HepG2 (cell line): ENCODE results near the gene PPFIA3. TPM values are rescaled to one million over a fixed set of nuclear protein-coding genes. Genes with fewer than 3 reads are reported as not detected.

Experiments
- ATAC-seq: fragments of 200-7000 bp; cut with Tn5 transposase; 3 replicates; pipeline ENCODE4 v1.9.1; 2020; ENCODE audit warnings: mild to moderate bottlenecking, moderate library complexity
- BruUV-seq: library from RNA; stranded (reverse); fragments of 400-500 nt; replicated peaks from 2 replicates; lab custom pipeline; 2021; lab: Mats Ljungman, UMichigan
- CTCF ChIA-PET: fragments of 300-600 bp; formaldehyde crosslinking; extraction: SDS; loops from one replicate; lab custom pipeline; 2021; ENCODE audit warnings: low total read pairs, inconsistent platforms, low intra/inter-chr PET ratio; lab: Yijun Ruan, JAX
- POLR2A ChIA-PET: fragments of 350-600 bp; sonication (Branson Sonifier 250); formaldehyde crosslinking; loops from one replicate; lab custom pipeline; 2020; ENCODE audit warnings: antibody characterized with exemption, inconsistent platforms; lab: Yijun Ruan, JAX
- DNase-seq: peaks from one replicate; pipeline ENCODE4 v3.0.0-alpha.2; 2015; ENCODE audit warnings: low spot score
- FAIRE-seq: peaks from 3 replicates; lab custom pipeline; 2011; peaks lifted over from hg19 to GRCh38; lab: Jason Lieb, UNC
- H2AFZ ChIP-seq: one replicate; pipeline ENCODE4 v1.6.1; 2011; ENCODE audit warnings: low read length, inconsistent platforms
- H3K27ac ChIP-seq: fragments of 300-600 bp; 3 replicates; pipeline ENCODE4 v1.8.0; 2011; ENCODE audit warnings: mixed run types, mild to moderate bottlenecking, mixed read lengths, low read length, inconsistent platforms; ENCODE audit not compliant: insufficient read depth; ENCODE audit errors: extremely low read length
- H3K27me3 ChIP-seq, 2 experiments: fragments of 200-600 bp in 1 of 2; 2 replicates in 1 of 2; 3 replicates in 1 of 2; pipeline versions ENCODE4 v1.6.0 to v1.8.0; 2011; ENCODE audit warnings: low read length in 2 of 2, mild to moderate bottlenecking in 2 of 2, moderate library complexity in 2 of 2, inconsistent platforms in 1 of 2; ENCODE audit not compliant: insufficient read depth in 2 of 2, control insufficient read depth in 1 of 2
- H3K36me3 ChIP-seq, 2 experiments: fragments of 200-600 bp in 1 of 2; replicated peaks in 1 of 2; 2 replicates in 1 of 2; 3 replicates in 1 of 2; pipeline versions ENCODE4 v1.5.1 to v1.8.0; 2011; ENCODE audit warnings: low read length in 2 of 2, inconsistent platforms in 1 of 2; ENCODE audit not compliant: insufficient read depth in 2 of 2, control insufficient read depth in 1 of 2
- H3K4me1 ChIP-seq: 2 replicates; pipeline ENCODE4 v1.5.1; 2012; ENCODE audit warnings: low read length, inconsistent platforms; ENCODE audit not compliant: insufficient read depth
- H3K4me2 ChIP-seq: 2 replicates; pipeline ENCODE4 v1.6.0; 2011; ENCODE audit warnings: low read depth, low read length, inconsistent platforms
- H3K4me3 ChIP-seq, 3 experiments: fragments of 200-600 bp in 1 of 3; sonication (generic), shearing (Covaris generic) in 1 of 3; replicated peaks in 1 of 3; 2 replicates each; pipeline ENCODE4 v1.5.1; 2011 to 2016; ENCODE audit warnings: low read length in 3 of 3, inconsistent platforms in 2 of 3, low read depth in 2 of 3, mild to moderate bottlenecking in 2 of 3, control low read depth in 1 of 3, mixed read lengths in 1 of 3; ENCODE audit not compliant: insufficient read depth in 1 of 3
- H3K79me2 ChIP-seq: one replicate; pipeline ENCODE4 v1.6.1; 2011; ENCODE audit warnings: low read length, inconsistent platforms; ENCODE audit not compliant: insufficient read depth
- H3K9ac ChIP-seq: 2 replicates; pipeline ENCODE4 v1.6.0; 2011; ENCODE audit warnings: mild to moderate bottlenecking, low read depth, low read length, inconsistent platforms; ENCODE audit not compliant: insufficient read depth
- H3K9me3 ChIP-seq: 2 replicates; pipeline ENCODE4 v1.5.1; 2012; ENCODE audit warnings: mild to moderate bottlenecking, low read length
- H4K20me1 ChIP-seq: 2 replicates; pipeline ENCODE4 v1.6.0; 2011; ENCODE audit warnings: inconsistent platforms, mild to moderate bottlenecking, low read length, moderate library complexity; ENCODE audit not compliant: insufficient read depth
- DR1 ChIP-seq: sonication (generic); formaldehyde crosslinking; IDR thresholded peaks from 2 replicates; pipeline ENCODE4 v1.8.0; 2021; ENCODE audit warnings: mild to moderate bottlenecking, missing genetic modification reagents, inconsistent platforms
- HNF1B ChIP-seq: sonication (generic); formaldehyde crosslinking; IDR thresholded peaks from 2 replicates; pipeline ENCODE4 v1.5.1; 2020; ENCODE audit warnings: mild to moderate bottlenecking, moderate library complexity, missing genetic modification reagents
- HOXA5 ChIP-seq: sonication (generic); formaldehyde crosslinking; IDR thresholded peaks from 2 replicates; pipeline ENCODE4 v1.4.0; 2020; ENCODE audit warnings: missing genetic modification reagents
- KAT7 ChIP-seq: IDR thresholded peaks from 2 replicates; pipeline ENCODE4 v1.6.1; 2018; ENCODE audit warnings: borderline replicate concordance, missing compliant biosample characterization
- KLF16 ChIP-seq, 2 experiments: sonication (generic) in 1 of 2; formaldehyde crosslinking in 1 of 2; IDR thresholded peaks; 2 replicates each; pipeline versions ENCODE4 v1.6.1 to v1.8.0; 2016 to 2023; ENCODE audit warnings: missing genetic modification reagents in 2 of 2, missing compliant biosample characterization in 1 of 2
- NFKBIZ ChIP-seq: IDR thresholded peaks from 2 replicates; pipeline ENCODE4 v1.6.1; 2018; ENCODE audit warnings: missing genetic modification reagents, missing compliant biosample characterization
- TBP ChIP-seq: sonication (generic); formaldehyde crosslinking; IDR thresholded peaks from 2 replicates; pipeline ENCODE4 v1.5.0; 2020; ENCODE audit warnings: missing genetic modification reagents
- ZEB1 ChIP-seq: IDR thresholded peaks from 2 replicates; pipeline ENCODE4 v1.6.1; 2012; ENCODE audit warnings: mild to moderate bottlenecking, low read depth, inconsistent platforms; ENCODE audit not compliant: insufficient replicate concordance
- ZFY ChIP-seq: sonication (generic); formaldehyde crosslinking; IDR thresholded peaks from 2 replicates; pipeline ENCODE4 v1.4.0; 2020; ENCODE audit warnings: missing genetic modification reagents
- ZNF274 ChIP-seq: sonication (generic); formaldehyde crosslinking; IDR thresholded peaks from 2 replicates; pipeline ENCODE4 v1.5.1; 2020; ENCODE audit warnings: mild to moderate bottlenecking, missing genetic modification reagents
- ZNF350 ChIP-seq: sonication (generic); formaldehyde crosslinking; IDR thresholded peaks from 2 replicates; pipeline ENCODE4 v1.4.0; 2020; ENCODE audit warnings: mild to moderate bottlenecking, low read depth, missing genetic modification reagents, borderline replicate concordance
- ZNF552 ChIP-seq: sonication (generic); formaldehyde crosslinking; IDR thresholded peaks from 2 replicates; pipeline ENCODE4 v1.9.0; 2022; ENCODE audit warnings: missing genetic modification reagents, mild to moderate bottlenecking, borderline replicate concordance
- WGBS: methylation state at CpG from one replicate; pipeline ENCODE4 v1.1.6; 2017; ENCODE audit warnings: low lambda C conversion rate; 5-methylcytosine and 5-hydroxymethylcytosine counted together
- in situ Hi-C: cut with HindIII; loops from 2 replicates; pipeline ENCODE4 v1.10.0; 2017; ENCODE audit warnings: low pct_unique_long_range_greater_than_20kb; ENCODE audit not compliant: extremely low pct_ligation_motif_present
- intact Hi-C: fragments of 100-400 bp; cut with micrococcal nuclease; formaldehyde crosslinking; loops from one replicate; pipeline ENCODE4 v1.10.0; 2022; ENCODE audit not compliant: unreplicated experiment
- polyA plus RNA-seq, 8 experiments: library from polyadenylated mRNA; depleted of rRNA in 3 of 8; stranded (reverse) in 7 of 8; unstranded in 1 of 8; fragments of >200 nt; fragmentation: Illumina TruSeq in 4 of 8; extraction: Trizol in 4 of 8; gene quantifications; 2 replicates each; pipeline versions ENCODE4 v1.2.1 to v1.2.3, GENCODE V29; 2011 to 2016; ENCODE audit warnings: low read depth in 4 of 8, missing spikeins in 1 of 8, mixed read lengths in 1 of 8; ENCODE audit not compliant: insufficient read depth in 1 of 8
- total RNA-seq, 5 experiments: library from RNA; depleted of rRNA; stranded (reverse); fragments of >200 nt; fragmentation: Illumina TruSeq; extraction: Trizol; gene quantifications; 2 replicates each; pipeline ENCODE4 v1.2.3, GENCODE V29; 2016; ENCODE audit warnings: low read depth in 1 of 5

Gene PPFIA3
- total and polyA plus RNA-seq, 2 of the 13 experiments (the other 11 are each of a cell fraction or from before 2014, with no cell fraction given) = 6.7 to 8.6 TPM

- in situ Hi-C loops (loop anchor here (5.0 kb wide), 1 partner anchor 34 kb away; the partner anchor contains the start of genes C19orf73 and PPFIA3), intact Hi-C loops (loop anchor here (10.0 kb wide), 1 partner anchor 54 kb away; no protein-coding TSS in a partner anchor)
- BruUV-seq = no TSS peak
- Histone ChIP-seq H2AFZ (no peak overlapping the region), H3K9me3 (no peaks in the 10 kb centered on the region), H4K20me1 (no peaks in the 10 kb centered on the region), H3K4me3 (peak overlapping the region in 2 of 3 experiments; percentile 53 to 86; a peak in 4 of 6 replicates), H3K27me3 (no peaks in the 10 kb centered on the region; a peak in 2 of 5 replicates), H3K36me3 (no peaks in the 10 kb centered on the region), H3K9ac (no peak overlapping the region), H3K4me1 (peaks cover 64% of the 10 kb centered on the region), H3K27ac (peak overlapping the region; percentile 77), H3K79me2 (no peaks in the 10 kb centered on the region), H3K4me2 (peak overlapping the region; percentile 94)
- TF ChIP-seq NFKBIZ = no peak
- TF ChIP-seq TBP (CRISPR knock-in tag) = no peak
- 0 out of 2 replicates have a peak, but pooled peaks have one; percentile 0 for TF ChIP-seq DR1 (CRISPR knock-in tag)
- DNase-seq = no peak
- ATAC-seq = no peak
- WGBS = 65% methylated on average over 16 of the region's 16 CpGs
- ChIA-PET POLR2A (interaction anchor here (1.1 to 3.2 kb wide), 4 partner anchors 25 to 157 kb away, joined by 5 to 14 read pairs (median 8); partner anchors contain the start of genes GYS1, LIN7B and RUVBL2), CTCF (no interaction called here)
- no peak for FAIRE-seq
Observed at GRCh38 chr19:49150944-49151243, 31.6 kb downstream of the PPFIA3 start.

DNA sequence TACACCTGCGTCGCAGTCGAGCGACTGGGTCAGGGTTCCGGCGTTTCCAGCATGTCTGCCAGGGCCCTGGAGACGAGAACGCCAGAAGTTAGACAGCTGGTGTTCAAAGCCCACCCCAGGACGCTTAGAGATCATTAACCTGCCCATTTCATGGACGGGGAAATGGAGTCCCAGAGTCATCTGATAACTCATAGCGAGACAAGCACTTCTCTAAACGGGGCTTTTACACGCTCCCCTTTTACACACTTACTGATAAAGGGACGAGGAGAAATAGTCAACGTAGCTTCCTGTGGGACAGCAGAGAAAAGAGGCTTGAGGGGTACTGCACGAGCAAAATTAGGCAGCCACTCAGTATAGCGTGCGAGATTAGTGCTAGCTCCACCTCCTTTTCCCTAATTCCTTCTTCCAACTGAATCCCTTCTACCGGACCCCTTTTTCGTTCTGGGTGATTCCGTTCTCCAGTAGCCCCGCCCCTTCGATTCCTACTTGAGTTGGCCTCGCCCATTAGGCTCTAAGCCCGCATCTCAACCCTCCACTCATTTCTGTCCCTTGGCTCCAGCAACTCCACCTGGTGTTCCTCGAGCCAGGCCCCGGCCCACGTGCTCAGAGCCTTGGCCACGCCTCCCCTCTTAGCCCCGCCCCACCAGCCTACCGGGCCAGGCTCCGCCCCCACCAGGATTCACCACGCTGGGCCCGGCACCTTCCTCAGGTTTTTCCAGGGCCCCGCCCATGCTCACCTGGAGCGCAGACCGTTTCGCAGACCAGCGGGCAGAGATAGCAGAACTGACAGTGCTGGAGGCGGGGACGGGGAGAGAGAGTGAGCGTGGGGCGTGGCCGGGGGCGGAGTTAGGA, 32.1 kb downstream of the PPFIA3 start:
- POLR2A ChIA-PET = interaction anchor here (1.1 to 3.2 kb wide), 3 partner anchors 37 to 158 kb away, joined by 7 to 14 read pairs (median 10); partner anchors contain the start of genes GYS1, LIN7B and RUVBL2
- Histone ChIP-seq H3K4me2 (peak overlapping the region; percentile 94), H3K27me3 (no peaks in the 10 kb centered on the region; a peak in 2 of 5 replicates), H3K79me2 (no peaks in the 10 kb centered on the region), H3K4me1 (peaks cover 64% of the 10 kb centered on the region), H4K20me1 (no peaks in the 10 kb centered on the region), H3K9me3 (no peaks in the 10 kb centered on the region), H3K4me3 (peak overlapping the region in 1 of 3 experiments; percentile 27; a peak in 1 of 6 replicates), H3K27ac (no peak overlapping the region), H3K9ac (no peak overlapping the region), H2AFZ (no peak overlapping the region), H3K36me3 (no peaks in the 10 kb centered on the region)
- no TSS peak for BruUV-seq
- 51% methylated on average over 44 of the region's 45 CpGs for WGBS
- intact Hi-C loops (loop anchor here (10.0 kb wide), 1 partner anchor 53 kb away; no protein-coding TSS in a partner anchor), in situ Hi-C loops (loop anchor here (5.0 kb wide), 1 partner anchor 34 kb away; the partner anchor contains the start of genes C19orf73 and PPFIA3)
- FAIRE-seq (no peak), ATAC-seq (peak; percentile 5; the same call in 1 of the 3 replicates), DNase-seq (no peak)
- CTCF ChIA-PET = no interaction called here
- TF ChIP-seq ZFY (CRISPR knock-in tag) (0 out of 2 replicates have a peak, but pooled peaks have one; percentile 39), ZEB1 (peak; percentile 76), HNF1B (peak; percentile 17; the same call in 1 of the 2 replicates), KAT7 (CRISPR knock-in tag) (no peak), KLF16 (CRISPR knock-in tag; IDR thresholded peaks at IDR 0.05) (0 out of 4 replicates have a peak, but pooled peaks of 1 of the 2 experiments have one; percentile 31), HOXA5 (CRISPR knock-in tag) (0 out of 2 replicates have a peak, but pooled peaks have one; percentile 32), ZNF274 (CRISPR knock-in tag) (0 out of 2 replicates have a peak, but pooled peaks have one; percentile 27), ZNF350 (CRISPR knock-in tag) (peak; percentile 27; the same call in 1 of the 2 replicates), ZNF552 (CRISPR knock-in tag) (no peak)
